GM12873 (cell line): ENCODE measurements around the gene OCEL1.

Source experiments
- CTCF ChIP-seq: IDR thresholded peaks from 2 replicates; pipeline ENCODE4 v1.5.1; 2012; ENCODE audit warnings: low read depth, mild to moderate bottlenecking, moderate library complexity, low read length, control low read depth; ENCODE audit not compliant: insufficient read depth; ENCODE audit errors: missing control alignments

OCEL1 gene

GRCh38 chr19:17227798-17228367, 1.9 kb downstream of the OCEL1 start:
- TF ChIP-seq CTCF, result no peak

GRCh38 chr19:17229890-17230289, 3.9 kb downstream of the OCEL1 start:
- TF ChIP-seq CTCF, result no peak

GRCh38 chr19:17232258-17232657, 6.2 kb downstream of the OCEL1 start:
- TF ChIP-seq CTCF, result no peak

GRCh38 chr19:17234911-17235299, 8.9 kb downstream of the OCEL1 start:
- no peak for TF ChIP-seq CTCF

GRCh38 chr19:17235300-17235970, 9.4 kb downstream of the OCEL1 start:
- TF ChIP-seq CTCF, result peak; percentile 68

GRCh38 chr19:17235971-17236777, 10.1 kb downstream of the OCEL1 start:
- TF ChIP-seq CTCF, result no peak

GRCh38 chr19:17236811-17237543, 11.0 kb downstream of the OCEL1 start:
- no peak for TF ChIP-seq CTCF
